HL-60 (cell line): ENCODE measurements around the gene NENF.

ENCODE experiments used
- DNase-seq, 2 experiments: peaks; one replicate each; pipeline ENCODE4 v3.0.0-alpha.2; 2010 to 2020; ENCODE audit warnings: low read depth in 1 of 2, low spot score in 1 of 2
- H3K27ac ChIP-seq: fragments of 250-450 bp; sonication (Bioruptor Pico); replicated peaks from 2 replicates; pipeline ENCODE4 v1.5.1; 2020; ENCODE audit warnings: mild to moderate bottlenecking, moderate library complexity
- H3K27me3 ChIP-seq: fragments of 250-450 bp; sonication (Bioruptor Pico); 2 replicates; pipeline ENCODE4 v1.5.1; 2021; ENCODE audit warnings: mild to moderate bottlenecking, moderate library complexity; ENCODE audit not compliant: insufficient read depth, poor library complexity, severe bottlenecking
- H3K4me3 ChIP-seq: replicated peaks from 2 replicates; pipeline ENCODE4 v1.5.1; 2011; ENCODE audit warnings: mild to moderate bottlenecking, control low read depth, low read length; ENCODE audit not compliant: insufficient read depth
- CTCF ChIP-seq: IDR thresholded peaks from one replicate; pipeline ENCODE4 v1.5.1; 2011; ENCODE audit warnings: low read length, control low read depth, inconsistent platforms; ENCODE audit not compliant: insufficient read depth
- GABPA ChIP-seq: IDR thresholded peaks from 2 replicates; pipeline ENCODE4 v1.6.1; 2012; ENCODE audit warnings: low read depth
- POLR2AphosphoS5 ChIP-seq: IDR thresholded peaks from 2 replicates; pipeline ENCODE4 v1.6.1; 2012; ENCODE audit warnings: low read depth
- SPI1 ChIP-seq: IDR thresholded peaks from 2 replicates; pipeline ENCODE4 v1.6.1; 2012; ENCODE audit warnings: low read depth, mild to moderate bottlenecking, borderline replicate concordance
- TF ChIP-seq, protein P1 (sequence below): IDR thresholded peaks from 2 replicates; pipeline ENCODE4 v1.6.1; 2012; ENCODE audit warnings: low read depth; ENCODE audit not compliant: insufficient replicate concordance

NENF gene

GRCh38 chr1:212485913-212486618 lies 53.3 kb downstream of the NENF start:
- TF ChIP-seq CTCF (no peak), SPI1 (peak; percentile 25; the same call in 1 of the 2 replicates), GABPA (no peak), POLR2AphosphoS5 (peak; percentile 47; the same call in 1 of the 2 replicates)
- TF ChIP-seq, protein P1, sequence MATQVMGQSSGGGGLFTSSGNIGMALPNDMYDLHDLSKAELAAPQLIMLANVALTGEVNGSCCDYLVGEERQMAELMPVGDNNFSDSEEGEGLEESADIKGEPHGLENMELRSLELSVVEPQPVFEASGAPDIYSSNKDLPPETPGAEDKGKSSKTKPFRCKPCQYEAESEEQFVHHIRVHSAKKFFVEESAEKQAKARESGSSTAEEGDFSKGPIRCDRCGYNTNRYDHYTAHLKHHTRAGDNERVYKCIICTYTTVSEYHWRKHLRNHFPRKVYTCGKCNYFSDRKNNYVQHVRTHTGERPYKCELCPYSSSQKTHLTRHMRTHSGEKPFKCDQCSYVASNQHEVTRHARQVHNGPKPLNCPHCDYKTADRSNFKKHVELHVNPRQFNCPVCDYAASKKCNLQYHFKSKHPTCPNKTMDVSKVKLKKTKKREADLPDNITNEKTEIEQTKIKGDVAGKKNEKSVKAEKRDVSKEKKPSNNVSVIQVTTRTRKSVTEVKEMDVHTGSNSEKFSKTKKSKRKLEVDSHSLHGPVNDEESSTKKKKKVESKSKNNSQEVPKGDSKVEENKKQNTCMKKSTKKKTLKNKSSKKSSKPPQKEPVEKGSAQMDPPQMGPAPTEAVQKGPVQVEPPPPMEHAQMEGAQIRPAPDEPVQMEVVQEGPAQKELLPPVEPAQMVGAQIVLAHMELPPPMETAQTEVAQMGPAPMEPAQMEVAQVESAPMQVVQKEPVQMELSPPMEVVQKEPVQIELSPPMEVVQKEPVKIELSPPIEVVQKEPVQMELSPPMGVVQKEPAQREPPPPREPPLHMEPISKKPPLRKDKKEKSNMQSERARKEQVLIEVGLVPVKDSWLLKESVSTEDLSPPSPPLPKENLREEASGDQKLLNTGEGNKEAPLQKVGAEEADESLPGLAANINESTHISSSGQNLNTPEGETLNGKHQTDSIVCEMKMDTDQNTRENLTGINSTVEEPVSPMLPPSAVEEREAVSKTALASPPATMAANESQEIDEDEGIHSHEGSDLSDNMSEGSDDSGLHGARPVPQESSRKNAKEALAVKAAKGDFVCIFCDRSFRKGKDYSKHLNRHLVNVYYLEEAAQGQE: no peak
- Histone ChIP-seq H3K27ac (no peak overlapping the region), H3K27me3 (no peaks in the 10 kb centered on the region), H3K4me3 (no peak overlapping the region)
- peak; percentile 56 to 61 for DNase-seq

GRCh38 chr1:212486619-212486975 lies 53.9 kb downstream of the NENF start:
- DNase-seq: no peak
- Histone ChIP-seq H3K27me3 (no peaks in the 10 kb centered on the region), H3K27ac (no peak overlapping the region), H3K4me3 (no peak overlapping the region)
- no peak for TF ChIP-seq CTCF

DNA sequence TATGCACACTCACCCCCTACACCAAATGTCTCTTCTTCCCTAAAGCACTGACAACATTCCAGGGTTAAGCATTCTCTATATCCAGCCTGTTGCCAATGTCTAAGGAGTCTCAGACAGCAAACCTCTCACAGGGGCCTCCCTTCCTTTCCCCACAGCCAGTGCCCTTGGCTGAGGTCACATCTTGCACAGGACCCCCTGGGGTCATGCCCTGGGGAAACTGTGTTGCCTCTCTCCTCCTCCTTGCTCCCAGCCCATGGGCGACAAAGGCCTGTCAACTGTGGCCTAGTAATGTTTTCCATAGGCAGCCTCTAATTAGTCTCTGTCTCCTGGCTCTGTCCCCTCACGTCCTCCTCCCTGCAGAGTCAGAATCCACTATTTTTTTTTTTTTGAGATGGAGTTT lies 54.6 kb downstream of the NENF start:
- Histone ChIP-seq H3K27ac (no peak overlapping the region), H3K27me3 (no peaks in the 10 kb centered on the region)
- TF ChIP-seq CTCF (no peak), SPI1 (no peak), GABPA (no peak), POLR2AphosphoS5 (no peak)
- TF ChIP-seq, protein P1: no peak

More for the DNA sequence above, 54.6 kb downstream of the NENF start:
- no peak overlapping the region for H3K4me3 ChIP-seq
- no peak for DNase-seq
